GM21737 (cell line): ENCODE data around the gene OR14I1.
A peak's percentile ranks its signal among the peaks of the same experiment; 100 is the strongest.
"Not testable (repeated sequence)": the region's sequence is repeated elsewhere in the genome, so short reads cannot be mapped to it uniquely, and the experiment has no call there.

ENCODE experiments used
- ATAC-seq: cut with Tn5 transposase; IDR thresholded peaks from one replicate; pipeline ENCODE4 v1.9.1; 2021; ENCODE audit warnings: mild to moderate bottlenecking, moderate library complexity; ENCODE audit not compliant: unreplicated experiment

The OR14I1 gene

DNA sequence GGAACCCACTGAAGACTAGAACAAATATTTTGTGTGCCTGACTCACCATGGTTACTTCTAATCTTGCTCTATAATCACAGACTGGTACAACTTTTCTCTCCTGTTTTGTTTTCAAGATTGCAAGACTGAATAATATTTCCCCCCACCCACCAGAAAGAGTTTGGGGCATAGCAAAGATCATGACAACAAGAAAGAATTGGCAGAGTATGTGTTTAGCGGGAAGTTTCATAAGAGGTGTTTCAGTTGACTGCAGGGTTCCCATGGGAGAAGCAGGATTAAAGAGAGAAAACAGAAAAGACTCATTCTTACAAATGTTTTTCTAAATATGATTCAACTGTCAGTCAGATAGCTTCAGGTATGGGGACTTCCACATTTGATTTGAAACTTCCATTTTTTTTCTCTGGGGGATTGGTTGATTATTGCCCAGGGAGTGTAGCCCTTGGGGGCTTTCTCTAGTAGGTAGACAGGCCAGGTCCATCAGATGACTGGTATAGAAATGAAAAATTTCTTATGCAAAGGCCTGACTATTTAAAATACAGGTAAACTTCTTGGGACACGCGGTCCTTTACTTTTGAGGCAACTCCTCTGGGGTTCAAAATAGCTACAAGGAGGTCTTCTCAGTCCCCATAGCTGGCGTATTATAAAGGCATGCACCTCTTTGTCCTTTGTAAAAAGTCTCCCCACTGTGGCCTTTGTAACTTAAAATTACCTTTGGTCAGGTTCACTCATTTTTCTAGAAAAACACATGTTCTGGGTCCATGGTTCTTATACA is 13.9 kb downstream of the OR14I1 start:
- peak; percentile 75 for ATAC-seq

DNA sequence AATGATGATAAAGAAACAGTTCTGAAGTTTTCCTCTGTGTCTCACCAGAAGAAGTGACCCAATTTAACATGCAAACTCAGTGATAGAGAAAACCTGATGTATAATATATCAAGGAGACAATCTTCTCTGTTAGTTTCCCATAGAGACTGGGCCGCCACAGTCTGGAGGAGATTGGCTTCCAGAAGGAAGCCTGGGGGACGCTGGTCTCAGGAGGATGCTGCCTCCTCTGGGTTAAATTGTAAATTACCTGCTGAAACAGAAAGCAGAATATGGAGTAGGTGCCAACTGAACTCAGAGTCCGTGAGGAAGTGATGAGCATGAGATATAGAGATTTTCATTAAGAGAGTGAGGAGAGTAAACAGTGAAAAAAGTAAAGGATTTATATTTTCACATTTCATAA is 15.8 kb downstream of the OR14I1 start:
- ATAC-seq = peak; percentile 71

DNA sequence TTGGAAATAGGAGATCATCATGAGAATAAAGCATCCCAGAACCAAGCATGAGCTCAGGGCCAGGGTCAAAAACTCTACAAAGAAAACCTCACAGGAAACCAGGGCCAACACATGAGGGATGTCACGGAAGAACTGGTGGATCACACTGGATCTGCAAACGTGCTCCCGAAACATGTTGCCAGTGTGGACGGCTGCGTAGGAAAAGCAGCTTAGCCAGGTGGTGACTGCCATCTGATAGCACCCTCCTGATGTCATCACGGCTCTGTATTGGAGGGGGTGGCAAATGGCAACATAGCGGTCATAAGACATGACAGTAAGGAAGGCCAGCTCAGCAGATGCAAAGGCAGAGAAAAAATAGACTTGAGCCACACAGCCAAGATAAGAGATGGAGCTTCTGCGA is 20.9 kb downstream of the OR14I1 start:
- ATAC-seq = no peak

DNA sequence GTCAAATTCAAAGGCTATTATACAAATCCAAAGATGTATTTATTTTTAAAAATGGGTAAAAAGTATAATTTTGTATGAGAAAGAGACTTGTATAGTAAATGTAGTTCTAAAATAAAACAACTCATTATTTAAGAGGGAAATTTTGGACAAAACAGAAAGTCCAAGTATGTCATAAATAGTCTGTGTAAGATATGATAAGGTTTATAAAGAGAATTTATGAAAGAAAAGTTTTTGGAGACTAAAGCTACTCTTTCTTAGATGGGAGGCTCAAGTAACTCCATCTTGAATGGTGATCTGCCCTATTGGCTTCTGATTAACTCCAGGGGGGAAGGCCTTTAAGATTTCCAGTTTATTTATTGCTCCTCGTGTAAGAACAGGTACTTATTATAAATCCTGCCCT is 32.6 kb downstream of the OR14I1 start:
- ATAC-seq = no peak

DNA sequence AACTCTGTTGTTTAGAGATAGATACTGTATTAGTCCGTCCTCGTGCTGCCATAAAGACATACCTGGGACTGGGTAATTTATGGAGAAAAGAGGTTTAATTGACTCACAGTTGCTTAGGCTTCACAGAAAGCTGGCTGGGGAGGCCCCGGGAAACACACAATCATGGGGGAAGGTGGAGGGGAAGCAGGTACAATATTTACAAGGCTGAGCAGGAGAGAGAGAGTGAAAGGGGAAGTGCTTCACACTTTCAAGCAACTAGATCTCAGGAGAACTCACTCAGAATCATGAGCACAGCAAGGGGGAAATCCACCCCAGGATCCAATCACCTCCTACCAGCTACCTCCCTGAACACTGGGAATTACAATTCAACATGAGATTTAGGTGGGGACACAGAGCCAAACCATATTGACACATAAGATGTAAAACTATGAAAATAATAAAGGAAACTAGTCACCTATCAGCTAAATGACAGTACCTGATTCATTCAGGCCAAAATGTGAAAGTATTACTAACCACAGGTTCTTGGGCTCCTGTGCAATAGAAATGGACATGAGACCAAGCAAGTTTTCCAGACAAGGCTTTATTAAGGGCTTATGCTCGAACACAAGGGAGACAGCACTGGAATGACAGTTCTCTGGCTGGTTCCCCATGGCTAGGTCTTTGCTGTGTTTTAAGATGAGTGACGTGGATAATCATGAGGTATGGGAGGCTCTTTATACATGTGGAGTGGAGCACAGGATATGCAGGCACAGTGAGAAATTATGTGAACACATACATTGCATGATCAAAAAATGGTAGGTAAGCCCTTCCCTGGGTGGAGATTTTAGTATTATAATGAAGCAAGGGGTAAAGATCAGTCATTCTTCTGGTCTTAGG is 38.9 kb downstream of the OR14I1 start:
- ATAC-seq = peak; percentile 94

DNA sequence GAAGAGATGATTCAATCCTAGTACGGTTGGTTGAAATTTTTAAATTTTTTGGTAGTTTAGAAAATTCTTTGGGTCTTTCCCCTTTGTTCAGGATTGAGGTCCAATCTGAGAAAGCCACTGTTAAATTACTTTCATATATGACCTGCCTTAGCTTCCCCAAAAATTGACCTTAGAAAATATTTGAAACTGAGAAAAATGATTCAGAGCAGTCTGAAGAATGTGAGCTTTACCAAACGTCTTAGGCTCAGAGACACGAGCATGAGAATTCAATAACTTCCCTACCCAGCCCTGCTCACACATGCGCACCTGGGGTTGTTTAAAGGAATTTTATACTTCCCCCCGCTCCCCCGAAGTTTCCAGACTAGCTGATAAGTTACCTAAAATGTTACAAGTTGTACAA is 45.8 kb downstream of the OR14I1 start:
- ATAC-seq = not testable (repeated sequence)

DNA sequence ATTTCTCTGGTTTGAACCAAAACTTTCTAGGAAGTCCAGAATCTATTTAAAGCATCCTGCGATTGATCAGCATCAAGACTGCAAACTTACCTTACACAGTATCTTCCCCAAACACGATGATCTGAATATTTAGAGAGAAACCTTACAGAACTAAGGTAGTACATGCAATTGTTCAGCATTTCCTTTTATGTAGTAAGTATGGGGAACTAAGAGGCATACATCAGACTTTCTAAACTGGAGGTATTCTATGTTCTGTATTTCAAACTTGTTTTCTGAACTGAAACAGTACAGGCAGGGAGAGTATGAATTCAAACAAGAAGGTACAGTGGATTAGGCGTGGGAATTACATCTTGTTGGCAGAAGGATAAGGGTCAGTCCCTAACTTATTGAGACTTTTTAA is 47.2 kb downstream of the OR14I1 start, which contains the start of gene OR2T27:
OR2T27 (minus strand) TSS at position 175 of the 400 bp plus-strand sequence. CDS start 4,644 bp downstream, outside the sequence.
- not testable (repeated sequence) for ATAC-seq
